HFFc6 (cell line): ENCODE results near the gene MLLT3. TPM values are rescaled to one million over a fixed set of nuclear protein-coding genes. Genes with fewer than 3 reads are reported as not detected.

ENCODE experiments used
- DNase-seq: peaks from one replicate; pipeline ENCODE4 v3.0.0-alpha.2; 2018
- H3K27ac Mint-ChIP-seq: 2 replicates; pipeline ENCODE4 v1.8.0; 2020; ENCODE audit warnings: mild to moderate bottlenecking, mixed read lengths
- H3K27me3 Mint-ChIP-seq: 2 replicates; pipeline ENCODE4 v1.8.0; 2021; ENCODE audit warnings: mild to moderate bottlenecking, moderate library complexity, mixed read lengths; ENCODE audit not compliant: insufficient read depth
- H3K36me3 Mint-ChIP-seq: 2 replicates; pipeline ENCODE4 v1.8.0; 2021; ENCODE audit warnings: low read depth, mixed read lengths
- H3K4me1 Mint-ChIP-seq: 2 replicates; pipeline ENCODE4 v1.8.0; 2020; ENCODE audit warnings: low read depth, mixed read lengths
- H3K4me3 Mint-ChIP-seq: 2 replicates; pipeline ENCODE4 v1.8.0; 2020; ENCODE audit warnings: mild to moderate bottlenecking, moderate library complexity, mixed read lengths
- H3K9me3 Mint-ChIP-seq: 2 replicates; pipeline ENCODE4 v1.8.0; 2020; ENCODE audit warnings: mild to moderate bottlenecking, mixed read lengths
- CTCF ChIP-seq: fragments of 200-600 bp; sonication (generic); IDR thresholded peaks from 2 replicates; pipeline ENCODE4 v1.5.0; 2021; ENCODE audit warnings: antibody characterized with exemption, mild to moderate bottlenecking
- long read RNA-seq: library from polyadenylated mRNA; unstranded; transcript quantifications from one replicate; pipeline ENCODE4 v2.0.0, GENCODE V29; 2019
- total RNA-seq, 6 experiments: library from RNA; stranded (reverse); fragmentation: NEBNext Ultra II Directional; extraction: Animal tissue kit (Norgen Biotek cat#: 25700); gene quantifications; 2 replicates in 1 of 6; 3 replicates in 5 of 6; pipeline ENCODE4 v1.2.3, GENCODE V29; 2021

The MLLT3 gene
- total RNA-seq, result 10 to 100 TPM; 23.1 to 27.5 (median 24.7) TPM
- long read RNA-seq, full-length matches to known transcripts, result 1 of 14 reads
- long read RNA-seq, partial matches to known transcripts, result 6 of 14 reads
- long read RNA-seq, other reads (novel, unspliced or antisense), result 7 of 14 reads

GRCh38 chr9:20622330-20623020, at the start of gene MLLT3:
Gene MLLT3 (minus strand): TSS chr9:20622499.
- Mint-ChIP-seq H3K4me1 (peaks cover 50% of the 10 kb centered on the region), H3K36me3 (peaks cover 13% of the 10 kb centered on the region; the same call in 1 of the 2 replicates), H3K27me3 (peaks cover 1% of the 10 kb centered on the region; the same call in 1 of the 2 replicates), H3K4me3 (peak within 1 kb of the TSS; percentile 98), H3K9me3 (no peaks in the 10 kb centered on the region), H3K27ac (peak within 1 kb of the TSS; percentile 91)
- TF ChIP-seq CTCF, result peak; percentile 29; the same call in 1 of the 2 replicates
- peak; percentile 95 for DNase-seq

DNA sequence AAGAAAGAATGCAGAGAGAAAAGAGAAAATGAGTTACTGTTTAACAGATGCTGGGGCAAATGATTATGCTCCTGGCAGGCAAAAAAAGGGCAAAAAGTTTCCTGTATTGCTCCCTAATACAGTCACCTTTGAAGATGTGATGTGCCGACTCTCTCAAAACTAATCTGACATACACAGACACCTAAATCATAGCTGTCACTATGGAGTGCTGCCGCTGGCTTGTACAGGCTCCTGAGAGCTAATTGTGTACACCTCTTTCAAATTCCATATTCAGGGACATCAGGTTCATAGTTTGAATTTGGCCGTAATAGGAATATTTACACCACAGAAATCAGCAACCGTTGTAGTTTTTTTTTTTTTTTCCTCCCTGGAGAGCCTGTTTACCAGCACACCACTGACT, 49.3 kb upstream of the MLLT3 start:
- Mint-ChIP-seq H3K9me3 (no peaks in the 10 kb centered on the region), H3K27me3 (no peaks in the 10 kb centered on the region; the same call in 1 of the 2 replicates), H3K4me1 (no peaks in the 10 kb centered on the region)

GRCh38 chr9:20670395-20670794, 48.1 kb upstream of the MLLT3 start:
- no peak for TF ChIP-seq CTCF
- no peaks in the 10 kb centered on the region for H3K36me3 Mint-ChIP-seq
- H3K27me3 Mint-ChIP-seq, result no peaks in the 10 kb centered on the region; the same call in 1 of the 2 replicates
- H3K27ac Mint-ChIP-seq, result no peak overlapping the region
- no peaks in the 10 kb centered on the region for H3K4me1 Mint-ChIP-seq
- H3K4me3 Mint-ChIP-seq, result no peak overlapping the region
- no peak for DNase-seq
- no peaks in the 10 kb centered on the region for H3K9me3 Mint-ChIP-seq

More for the DNA sequence above, 49.3 kb upstream of the MLLT3 start:
- Mint-ChIP-seq H3K27ac (no peak overlapping the region), H3K4me3 (no peak overlapping the region), H3K36me3 (no peaks in the 10 kb centered on the region; the same call in 1 of the 2 replicates)
- TF ChIP-seq CTCF, result no peak
- no peak for DNase-seq

DNA sequence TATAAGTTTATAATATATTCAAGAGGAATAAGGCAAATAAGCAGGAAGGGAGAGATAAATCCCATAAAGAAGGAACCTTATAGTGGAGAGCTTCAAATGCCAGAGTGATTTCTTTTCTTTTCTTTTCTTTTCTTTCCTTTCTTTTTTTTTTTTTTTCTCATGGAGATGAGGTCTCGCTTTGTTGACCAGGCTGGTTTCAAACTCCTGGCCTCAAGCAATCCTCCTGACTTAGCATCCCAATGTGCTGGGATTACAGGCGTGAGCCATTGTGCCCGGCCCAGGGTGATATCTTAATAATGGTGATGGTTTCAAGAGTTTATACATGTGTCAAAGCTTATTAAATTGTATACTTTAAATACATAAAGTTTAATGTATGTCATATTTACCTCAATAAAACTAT, 42.2 kb upstream of the MLLT3 start:
- Mint-ChIP-seq H3K4me3 (no peak overlapping the region), H3K27me3 (no peaks in the 10 kb centered on the region; the same call in 1 of the 2 replicates), H3K4me1 (no peaks in the 10 kb centered on the region), H3K27ac (no peak overlapping the region), H3K9me3 (no peaks in the 10 kb centered on the region), H3K36me3 (no peaks in the 10 kb centered on the region)
- no peak for DNase-seq
- no peak for TF ChIP-seq CTCF

GRCh38 chr9:20663133-20663532, 40.8 kb upstream of the MLLT3 start:
- no peak overlapping the region for H3K27ac Mint-ChIP-seq

More at GRCh38 chr9:20663133-20663532, 40.8 kb upstream of the MLLT3 start:
- H3K36me3 Mint-ChIP-seq, result no peaks in the 10 kb centered on the region
- TF ChIP-seq CTCF, result no peak
- H3K4me1 Mint-ChIP-seq, result no peaks in the 10 kb centered on the region
- H3K9me3 Mint-ChIP-seq, result no peaks in the 10 kb centered on the region
- no peaks in the 10 kb centered on the region; the same call in 1 of the 2 replicates for H3K27me3 Mint-ChIP-seq
- H3K4me3 Mint-ChIP-seq, result no peak overlapping the region
- no peak for DNase-seq
